Limb (tissue), 2 donors: ENCODE measurements around the gene UBE2E2.

ENCODE experiments used
- DNase-seq, 2 donors: peaks; one replicate each; pipeline ENCODE4 v3.0.0-alpha.2; 2016; ENCODE audit errors: extremely low spot score in 2 of 2

Gene UBE2E2

GRCh38 chr3:23479615-23480328 lies 276.6 kb downstream of the UBE2E2 start:
- DNase-seq = no peak

DNA sequence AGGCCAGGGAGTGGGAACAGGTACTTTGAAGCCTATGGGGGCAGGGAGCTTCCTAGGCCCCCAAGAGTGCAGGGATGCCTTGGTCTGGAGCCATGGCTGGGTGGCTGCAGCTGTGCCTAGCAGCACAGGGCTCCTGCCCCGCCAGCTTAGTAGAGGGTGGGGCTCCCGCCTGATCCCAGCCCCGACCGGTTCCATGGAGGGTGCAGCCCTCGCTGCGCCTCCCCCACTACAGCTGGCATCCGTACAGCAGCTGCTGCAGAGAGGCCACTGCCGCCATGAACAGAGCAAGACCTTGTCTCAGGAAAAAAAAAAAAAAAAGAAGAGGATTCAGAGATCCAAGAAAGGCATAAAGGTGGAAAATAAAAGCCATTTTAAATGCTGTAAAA lies 277.2 kb downstream of the UBE2E2 start:
- DNase-seq = peak in 1 of 2 donors; percentile 61

DNA sequence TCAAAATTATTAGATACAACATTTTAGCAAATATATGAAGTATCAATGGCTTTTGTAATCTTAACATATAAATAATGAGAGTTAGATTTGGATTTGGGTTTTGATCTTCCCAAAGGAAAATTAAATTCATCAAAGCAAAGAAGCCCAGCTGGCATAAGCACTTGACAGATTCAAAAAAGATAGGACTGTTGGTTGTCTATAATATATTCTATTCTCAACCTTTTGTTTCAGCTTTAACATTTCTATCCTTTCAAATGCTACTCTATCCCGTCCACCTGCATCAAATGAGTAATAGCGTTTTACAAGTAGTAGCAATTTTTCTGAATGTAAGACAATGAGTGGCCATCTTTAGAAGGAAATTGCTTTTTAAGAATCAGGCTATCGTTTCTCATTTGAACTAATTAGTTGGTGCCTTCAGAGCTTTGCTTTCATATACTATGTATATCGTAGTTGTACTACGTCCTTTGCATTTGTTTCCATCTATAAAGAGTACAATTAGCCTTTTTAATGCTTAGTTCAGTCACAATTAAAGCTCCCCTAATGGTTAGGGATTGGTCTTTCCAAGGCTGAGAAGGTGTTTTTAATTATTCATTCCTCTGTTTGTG lies 278.0 kb downstream of the UBE2E2 start:
- no peak for DNase-seq

- no peak for DNase-seq
Observed at GRCh38 chr3:23481616-23482278, 278.6 kb downstream of the UBE2E2 start.

DNA sequence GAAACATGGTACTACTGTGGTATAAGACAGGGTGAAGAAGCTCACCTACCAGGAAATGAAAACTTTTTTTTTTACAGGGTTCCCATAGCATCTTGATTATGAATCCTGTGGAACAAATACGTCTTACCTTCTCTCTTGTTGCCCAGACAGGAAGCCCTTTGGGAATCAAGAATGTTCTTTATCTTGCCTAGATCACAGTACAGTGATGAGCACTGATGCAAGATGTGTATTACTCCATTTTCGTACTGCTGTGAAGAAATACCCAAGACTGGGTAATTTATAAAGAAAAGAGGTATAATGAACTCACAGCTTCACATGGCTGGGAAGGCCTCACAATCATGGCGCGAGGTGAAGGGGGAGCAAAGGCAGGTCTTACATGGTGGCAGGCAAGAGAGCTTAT lies 281.3 kb downstream of the UBE2E2 start:
- no peak for DNase-seq

- no peak for DNase-seq
Observed at GRCh38 chr3:23485922-23486321, 282.8 kb downstream of the UBE2E2 start.

DNA sequence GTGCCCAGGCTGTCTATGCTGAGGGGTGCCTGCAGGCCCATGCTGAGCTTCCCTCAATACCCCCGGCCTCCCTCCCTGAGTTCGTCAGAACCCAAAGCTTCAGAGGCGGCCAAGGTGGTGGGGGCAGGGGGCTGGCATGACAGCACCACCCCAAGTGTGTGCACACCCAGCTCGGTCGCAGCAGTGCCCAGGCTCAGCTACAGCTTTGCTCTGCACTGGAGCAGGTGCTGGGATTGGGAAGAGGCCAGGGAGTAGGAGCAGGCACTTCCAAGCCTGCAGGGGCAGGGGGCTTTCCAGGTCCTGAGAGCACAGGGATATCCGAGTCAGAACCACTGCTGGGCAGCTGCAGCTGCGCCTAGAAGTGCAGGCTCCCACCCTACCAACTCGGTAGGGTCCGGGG lies 283.9 kb downstream of the UBE2E2 start:
- DNase-seq = no peak

DNA sequence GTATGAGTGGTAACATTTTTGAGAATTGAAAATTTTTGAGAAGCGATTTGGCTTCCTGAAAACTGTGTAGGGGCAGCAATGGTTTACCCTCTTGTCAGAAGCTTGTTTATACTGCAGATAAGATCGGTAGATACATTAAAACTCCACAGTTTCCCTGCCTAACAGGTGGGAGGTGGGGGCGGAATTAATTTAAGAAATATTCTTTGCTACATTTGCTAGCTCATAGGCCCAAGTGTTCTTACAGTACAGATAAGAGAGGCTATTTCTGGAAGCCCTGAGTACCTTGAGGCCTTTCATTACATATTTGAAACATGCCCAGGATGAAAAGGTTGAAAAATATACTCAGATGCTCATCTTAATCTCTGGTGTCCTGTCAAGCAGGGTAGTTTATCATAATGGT lies 285.5 kb downstream of the UBE2E2 start:
- DNase-seq = no peak

- no peak for DNase-seq
Observed at GRCh38 chr3:23489300-23490158, 286.4 kb downstream of the UBE2E2 start.

DNA sequence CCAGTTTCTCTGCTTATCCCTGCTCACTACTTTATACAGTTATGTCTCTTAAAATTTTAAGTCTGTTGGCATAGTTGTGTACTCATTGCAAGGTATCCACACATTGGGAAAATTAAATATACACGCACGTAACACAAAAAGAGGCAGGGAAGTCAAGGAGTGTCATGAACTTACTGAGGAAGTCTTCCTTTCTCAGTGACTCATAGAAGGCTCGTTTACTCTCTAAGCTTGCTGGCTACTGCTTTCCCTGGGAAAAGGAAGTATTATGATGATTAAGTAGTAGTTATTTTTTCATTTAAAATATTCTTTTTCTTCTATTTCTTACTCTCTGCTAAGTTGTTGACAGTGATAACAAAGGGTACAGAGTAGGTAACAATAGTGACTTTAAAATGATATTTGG lies 287.3 kb downstream of the UBE2E2 start:
- DNase-seq = no peak

- no peak for DNase-seq
Observed at GRCh38 chr3:23492057-23492456, 288.9 kb downstream of the UBE2E2 start.

DNA sequence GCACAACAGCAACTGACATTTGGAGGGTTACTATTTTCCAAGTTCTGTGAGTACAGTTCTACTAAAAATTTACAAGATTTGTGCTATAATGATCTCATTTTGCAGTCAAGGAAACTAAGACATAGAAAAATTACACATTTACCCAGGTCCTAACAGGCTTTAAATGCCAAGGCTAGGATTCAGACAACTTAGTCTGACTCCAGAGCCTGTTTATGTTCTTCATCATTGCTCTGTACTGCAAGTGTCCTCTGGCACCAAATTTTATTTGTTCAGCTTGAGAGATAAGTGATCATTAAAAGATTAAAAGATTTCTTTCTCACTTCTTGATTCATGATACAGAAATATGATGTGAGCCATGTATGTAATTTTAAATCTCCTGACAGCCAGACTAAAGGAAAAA lies 290.8 kb downstream of the UBE2E2 start:
- no peak for DNase-seq

DNA sequence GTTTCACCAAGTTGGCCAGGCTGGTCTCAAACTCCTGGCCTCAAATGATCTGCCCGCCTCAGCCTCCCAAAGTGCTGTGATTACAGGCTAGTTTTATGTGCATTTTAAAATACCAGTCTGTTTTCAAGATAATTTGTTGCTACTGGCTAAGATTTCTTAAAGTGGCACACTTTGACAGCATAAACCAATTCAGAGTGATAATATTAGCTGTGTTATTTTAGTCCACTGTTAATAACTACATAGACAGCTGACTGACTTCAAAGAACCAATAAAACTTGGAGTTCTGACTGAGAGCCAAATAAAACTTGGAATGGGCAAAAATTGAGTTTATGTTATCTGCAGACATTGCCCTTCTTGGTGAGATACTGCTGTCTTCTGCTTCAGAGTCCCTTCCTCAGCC lies 291.8 kb downstream of the UBE2E2 start:
- no peak for DNase-seq

DNA sequence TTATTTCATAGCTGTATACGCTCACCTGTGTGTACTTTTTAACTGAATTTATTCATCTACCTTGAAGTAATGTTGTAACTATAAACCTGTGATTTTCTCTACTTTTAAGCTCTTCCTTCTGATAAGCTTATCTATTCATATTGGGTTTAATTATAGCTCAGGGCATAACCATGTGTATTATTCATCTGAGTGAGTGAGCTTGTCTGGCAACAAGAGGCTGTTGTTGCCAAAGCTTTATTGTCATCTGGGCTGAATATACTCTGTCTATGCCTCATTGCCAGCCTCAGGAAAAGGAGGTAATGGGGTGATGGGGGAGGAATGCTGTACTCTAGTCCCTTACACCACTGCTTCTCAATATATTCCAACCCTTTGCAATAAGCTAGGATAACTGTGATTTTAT lies 292.4 kb downstream of the UBE2E2 start:
- DNase-seq = no peak

DNA sequence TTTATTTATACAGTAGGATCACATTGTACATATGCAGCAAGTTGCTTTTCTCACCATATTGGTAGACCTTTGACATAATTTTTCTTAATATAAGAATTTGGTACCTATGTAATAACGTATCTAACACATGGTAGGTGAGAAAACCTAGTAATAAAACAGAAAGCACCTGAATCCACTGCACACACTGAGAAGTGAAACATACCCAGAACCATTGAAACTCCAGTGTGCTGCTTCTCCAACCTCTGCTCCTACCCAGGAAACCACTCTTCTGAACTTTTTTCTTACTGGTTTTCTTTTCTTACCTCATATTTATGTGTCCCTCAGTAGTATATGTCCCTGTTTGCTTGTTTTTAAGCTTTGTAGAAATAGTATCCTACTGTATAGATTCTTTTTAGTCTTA lies 293.0 kb downstream of the UBE2E2 start:
- no peak for DNase-seq

DNA sequence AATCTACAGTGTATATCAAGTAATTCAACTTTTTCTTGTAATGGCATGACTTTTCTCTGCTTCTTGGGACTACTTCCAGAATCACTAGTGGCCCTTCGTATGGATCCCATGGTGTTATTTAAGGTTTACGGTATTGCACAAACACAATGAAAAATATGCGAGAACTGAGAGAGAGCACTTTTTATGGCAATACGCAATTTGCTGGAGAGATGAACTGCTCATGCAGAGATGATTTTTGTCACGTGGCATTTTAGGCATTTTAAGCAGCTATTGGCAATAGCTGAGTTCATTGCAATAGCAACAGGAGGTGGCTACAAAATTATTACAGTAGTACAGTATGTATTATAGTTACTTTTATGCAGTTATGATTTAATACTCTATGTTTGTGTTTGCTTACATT lies 294.0 kb downstream of the UBE2E2 start:
- no peak for DNase-seq

DNA sequence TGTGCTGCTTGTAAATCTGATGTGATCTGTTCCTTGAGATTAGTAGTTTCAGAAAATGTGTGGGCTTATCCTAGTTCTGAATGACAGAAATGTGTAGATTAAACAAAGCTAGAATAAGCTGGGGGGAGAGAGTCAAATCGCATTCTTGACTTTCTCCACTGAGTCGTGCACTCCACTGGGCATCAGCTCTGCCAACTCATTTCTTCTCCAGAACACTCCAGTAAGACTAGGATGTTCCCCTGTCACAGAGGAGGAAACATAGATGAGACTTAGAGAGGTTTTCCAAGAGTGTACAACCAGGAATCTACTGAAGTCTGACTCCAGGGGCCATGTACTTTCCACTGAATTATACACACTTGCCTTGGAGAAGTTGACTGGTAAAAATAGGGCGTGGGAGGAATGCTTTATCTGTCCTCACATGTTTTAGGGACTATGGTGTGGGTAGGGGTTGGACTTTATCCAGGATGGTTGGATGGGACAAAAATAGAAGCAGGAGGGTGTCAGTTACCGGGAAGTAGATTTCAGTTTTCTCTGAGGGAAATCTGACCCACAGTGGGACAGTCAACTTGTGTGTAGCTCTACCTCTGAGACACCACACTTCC lies 298.2 kb downstream of the UBE2E2 start:
- DNase-seq = no peak

DNA sequence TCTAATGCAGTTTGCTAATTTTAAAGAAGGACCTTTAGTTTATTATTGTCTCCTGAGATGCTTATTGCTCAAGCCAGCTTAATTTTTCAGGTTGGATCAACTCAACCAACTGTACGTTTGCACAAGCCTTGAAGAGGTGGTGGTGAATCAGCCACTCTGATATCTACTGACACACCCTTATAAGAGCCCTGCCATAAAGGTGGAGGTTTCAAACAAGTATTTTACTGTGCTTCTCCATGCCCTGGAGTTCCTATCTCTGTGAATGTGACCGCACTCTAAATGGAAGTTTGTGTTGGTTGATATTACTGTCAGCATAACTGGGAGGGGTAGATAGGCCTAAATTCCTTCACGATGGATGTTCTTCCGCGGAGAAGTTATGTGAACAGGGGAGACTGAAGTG lies 305.3 kb downstream of the UBE2E2 start:
- no peak for DNase-seq

DNA sequence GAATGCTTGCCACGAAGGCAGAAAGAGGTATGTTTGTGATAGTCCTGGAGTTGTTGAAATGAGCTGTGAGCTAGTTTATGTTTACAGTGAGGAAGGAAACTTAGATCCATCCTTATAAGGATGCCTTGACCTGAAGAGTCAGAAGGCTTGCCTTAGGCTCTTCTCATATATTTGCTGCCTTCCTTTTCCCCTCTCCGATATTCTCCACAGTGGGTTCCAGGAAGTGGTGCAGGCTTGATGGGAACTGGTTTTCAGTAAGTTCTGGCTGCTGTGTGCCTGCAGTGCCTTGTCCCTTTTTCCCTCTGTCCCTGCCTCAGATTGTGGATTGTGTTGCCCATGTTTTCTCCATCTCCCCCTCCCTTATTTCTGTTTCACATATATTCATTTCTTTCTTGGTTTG lies 315.3 kb downstream of the UBE2E2 start:
- no peak for DNase-seq

DNA sequence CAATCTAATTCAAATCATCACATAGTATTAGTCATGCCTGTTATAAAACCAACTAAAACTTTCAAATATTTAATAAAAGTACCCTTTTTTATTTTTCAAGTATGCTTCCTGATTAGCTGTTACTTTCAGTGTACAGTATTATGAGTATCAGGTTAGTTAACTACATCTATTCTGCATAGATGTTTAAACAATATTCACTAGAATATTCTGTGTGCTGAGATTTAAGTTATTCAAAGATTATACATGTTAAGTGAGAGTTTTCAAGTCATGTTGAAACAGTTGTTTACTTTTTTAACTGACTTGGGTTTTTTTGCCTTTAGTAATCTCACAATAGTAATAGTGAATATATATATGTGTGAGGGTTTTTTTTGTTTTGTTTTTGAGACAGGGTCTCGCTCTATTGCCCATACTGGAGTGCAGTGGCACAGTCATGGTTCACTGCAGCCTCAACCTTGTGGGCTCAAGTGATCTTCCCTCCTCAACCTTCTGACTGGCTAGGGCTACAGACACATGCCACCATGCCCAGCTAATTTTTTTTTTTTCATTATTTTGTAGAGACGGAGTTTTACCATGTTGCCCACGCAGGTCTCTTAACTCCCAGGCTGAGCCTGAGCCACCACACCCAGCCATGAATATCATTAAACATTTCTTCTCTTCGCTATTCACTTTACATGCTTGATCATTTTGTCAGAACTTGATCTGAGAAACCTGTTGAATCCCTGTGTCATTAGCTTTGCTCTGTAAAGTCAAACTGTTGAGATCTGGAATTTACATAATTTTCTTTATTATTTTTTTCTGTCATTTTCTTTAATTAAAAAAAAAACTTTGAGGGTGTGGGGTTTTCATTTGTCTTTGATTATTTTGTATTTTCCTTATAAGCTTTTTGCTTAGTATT lies 316.4 kb downstream of the UBE2E2 start:
- no peak for DNase-seq

DNA sequence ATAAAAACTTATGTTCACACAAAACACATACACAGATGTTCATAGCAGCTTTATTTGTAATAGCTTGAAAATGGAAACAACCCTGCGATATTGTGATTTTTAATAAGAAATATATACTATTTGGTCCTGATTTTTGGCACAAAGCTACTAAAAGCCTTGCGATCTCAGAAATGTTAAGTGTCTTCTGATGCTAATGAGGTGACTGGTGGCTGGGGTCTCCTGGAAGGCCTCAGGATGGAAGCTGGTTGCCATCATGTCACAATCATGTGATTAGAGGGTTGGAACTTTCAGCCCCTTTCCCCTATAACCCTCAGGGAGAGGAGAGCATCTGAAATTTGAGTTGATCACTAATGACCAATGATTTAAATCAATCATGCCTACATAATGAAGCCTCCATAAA lies 324.2 kb downstream of the UBE2E2 start:
- no peak for DNase-seq
